ENCODE results near the gene ING4. TPM values are rescaled to one million over a fixed set of nuclear protein-coding genes. Genes with fewer than 3 reads are reported as not detected.
A peak's percentile ranks its signal among the peaks of the same experiment; 100 is the strongest.

The ING4 gene
- total and polyA plus RNA-seq, 2 of the 4 experiments (the other 2 are of a cell fraction) = 22.0 to 47.5 TPM

DNA sequence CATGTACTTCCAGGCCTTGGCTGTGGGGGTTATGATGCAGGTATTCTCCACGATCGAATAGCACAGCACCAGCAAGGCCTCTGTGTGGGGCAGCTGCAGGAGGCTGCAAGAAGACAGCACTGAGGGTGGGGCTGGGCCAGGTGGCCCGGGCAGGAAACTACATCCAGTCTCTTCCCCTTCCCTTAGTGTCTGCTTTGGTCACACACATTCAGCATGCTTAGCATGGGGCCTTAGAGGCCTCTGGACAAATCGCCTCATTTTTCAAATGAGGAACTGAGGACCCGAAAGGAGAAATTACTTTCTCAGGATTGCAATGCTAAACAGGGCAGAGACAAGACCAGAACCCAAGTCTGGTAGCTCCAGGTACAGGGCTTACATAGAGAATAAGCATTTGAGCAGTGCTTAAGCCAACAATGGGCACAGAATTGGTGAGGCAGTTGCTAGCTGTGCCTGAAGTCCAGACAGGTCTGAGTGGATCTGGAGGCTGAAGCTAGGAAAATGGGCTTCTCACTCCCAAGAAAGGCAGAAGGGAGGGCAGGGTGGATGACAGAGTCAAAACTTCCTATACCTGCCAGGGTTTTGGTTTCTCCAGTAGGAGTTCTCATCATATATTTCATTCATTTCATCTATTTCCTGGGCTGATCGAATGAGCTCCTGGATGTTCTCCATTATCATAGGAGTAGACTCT lies 19.2 kb downstream of the ING4 start:
- CTCF ChIA-PET = interaction anchor here (1.0 kb wide), 1 partner anchor 86 kb away, joined by 4 read pairs; no protein-coding TSS in a partner anchor
- no peak overlapping the region for H2BK120ac ChIP-seq (ENCODE audit: low read depth, low read length)
- H3K36me3 ChIP-seq (ENCODE audit: control insufficient read depth, insufficient read depth, low read length) = peaks cover 12% of the 10 kb centered on the region
- H3K4me1 ChIP-seq (ENCODE audit: control insufficient read depth, insufficient read depth, low read length) = no peaks in the 10 kb centered on the region
- H3K18ac ChIP-seq (ENCODE audit: low read depth, low read length) = no peak overlapping the region
- no peak overlapping the region for H4K91ac ChIP-seq (ENCODE audit: insufficient read depth, low read depth, low read length)
- no peak overlapping the region for H3K27ac ChIP-seq (ENCODE audit: insufficient read depth, low read length)
- in situ Hi-C loops (cut with MboI; ENCODE audit: low sequenced_read_pairs) (no loop called here), intact Hi-C loops (cut with micrococcal nuclease) (no loop called here), dilution Hi-C loops (cut with HindIII; ENCODE audit: low sequenced_read_pairs, unreplicated experiment) (no loop called here)
- no peak overlapping the region for H3K14ac ChIP-seq (replicated peaks; ENCODE audit: low read depth, low read length)
- DNase-seq (no peak), ATAC-seq (ENCODE audit: low read depth) (no peak)
- BruUV-seq (replicated peaks) = no TSS peak
- POLR2A ChIA-PET (ENCODE audit: unreplicated experiment) = no interaction called here
- H4K5ac ChIP-seq (ENCODE audit: low read depth, low read length) = no peak overlapping the region
- no peak overlapping the region for H2BK15ac ChIP-seq (ENCODE audit: low read depth, low read length)
- H3K4ac ChIP-seq (ENCODE audit: low read depth, low read length) = no peak overlapping the region
- H3K56ac ChIP-seq (ENCODE audit: extremely low read depth, insufficient read depth, low read length) = no peak overlapping the region
- H3K9ac ChIP-seq (ENCODE audit: low read depth, low read length) = no peak overlapping the region
- no peak overlapping the region for H4K8ac ChIP-seq (ENCODE audit: low read depth in 2 of 2, low read length in 2 of 2)
- no peak overlapping the region for H2BK5ac ChIP-seq (ENCODE audit: low read depth, low read length, poor library complexity, severe bottlenecking)
- no peaks in the 10 kb centered on the region for H3K9me1 ChIP-seq (ENCODE audit: insufficient read depth, low read length)
- H4K20me1 ChIP-seq (ENCODE audit: insufficient read depth, low read length) = no peaks in the 10 kb centered on the region
- TF ChIP-seq SMC3 (IDR thresholded peaks at IDR 0.05; ENCODE audit: low read depth, low read length) = no peak
- no peak for TF ChIP-seq RFX5 (IDR thresholded peaks at IDR 0.05; ENCODE audit: low read depth, low read length)
- no peak for TF ChIP-seq BHLHE40 (IDR thresholded peaks at IDR 0.05; ENCODE audit: low read depth, low read length)
- TF ChIP-seq CEBPB (IDR thresholded peaks at IDR 0.05; ENCODE audit: low read depth, low read length) = no peak
- no peak for TF ChIP-seq POLR2A (IDR thresholded peaks at IDR 0.05; ENCODE audit: low read depth, low read length)
- TF ChIP-seq MAFK (IDR thresholded peaks at IDR 0.05; ENCODE audit: low read depth, low read length) = no peak
- TF ChIP-seq FOS (IDR thresholded peaks at IDR 0.05; ENCODE audit: low read depth, low read length) = no peak
- TF ChIP-seq, protein P1, sequence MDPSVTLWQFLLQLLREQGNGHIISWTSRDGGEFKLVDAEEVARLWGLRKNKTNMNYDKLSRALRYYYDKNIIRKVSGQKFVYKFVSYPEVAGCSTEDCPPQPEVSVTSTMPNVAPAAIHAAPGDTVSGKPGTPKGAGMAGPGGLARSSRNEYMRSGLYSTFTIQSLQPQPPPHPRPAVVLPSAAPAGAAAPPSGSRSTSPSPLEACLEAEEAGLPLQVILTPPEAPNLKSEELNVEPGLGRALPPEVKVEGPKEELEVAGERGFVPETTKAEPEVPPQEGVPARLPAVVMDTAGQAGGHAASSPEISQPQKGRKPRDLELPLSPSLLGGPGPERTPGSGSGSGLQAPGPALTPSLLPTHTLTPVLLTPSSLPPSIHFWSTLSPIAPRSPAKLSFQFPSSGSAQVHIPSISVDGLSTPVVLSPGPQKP (IDR thresholded peaks at IDR 0.05; ENCODE audit: borderline replicate concordance, low read depth, low read length) = no peak
- TF ChIP-seq, protein P2, sequence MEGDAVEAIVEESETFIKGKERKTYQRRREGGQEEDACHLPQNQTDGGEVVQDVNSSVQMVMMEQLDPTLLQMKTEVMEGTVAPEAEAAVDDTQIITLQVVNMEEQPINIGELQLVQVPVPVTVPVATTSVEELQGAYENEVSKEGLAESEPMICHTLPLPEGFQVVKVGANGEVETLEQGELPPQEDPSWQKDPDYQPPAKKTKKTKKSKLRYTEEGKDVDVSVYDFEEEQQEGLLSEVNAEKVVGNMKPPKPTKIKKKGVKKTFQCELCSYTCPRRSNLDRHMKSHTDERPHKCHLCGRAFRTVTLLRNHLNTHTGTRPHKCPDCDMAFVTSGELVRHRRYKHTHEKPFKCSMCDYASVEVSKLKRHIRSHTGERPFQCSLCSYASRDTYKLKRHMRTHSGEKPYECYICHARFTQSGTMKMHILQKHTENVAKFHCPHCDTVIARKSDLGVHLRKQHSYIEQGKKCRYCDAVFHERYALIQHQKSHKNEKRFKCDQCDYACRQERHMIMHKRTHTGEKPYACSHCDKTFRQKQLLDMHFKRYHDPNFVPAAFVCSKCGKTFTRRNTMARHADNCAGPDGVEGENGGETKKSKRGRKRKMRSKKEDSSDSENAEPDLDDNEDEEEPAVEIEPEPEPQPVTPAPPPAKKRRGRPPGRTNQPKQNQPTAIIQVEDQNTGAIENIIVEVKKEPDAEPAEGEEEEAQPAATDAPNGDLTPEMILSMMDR (conservative IDR thresholded peaks at IDR 0.05; ENCODE audit: low read depth, low read length) = no peak
- TF ChIP-seq NFE2L2 (IDR thresholded peaks at IDR 0.05; ENCODE audit: low read depth, low read length) = no peak
- TF ChIP-seq RAD21 (IDR thresholded peaks at IDR 0.05; ENCODE audit: low read length) = no peak
- TF ChIP-seq CHD1 (IDR thresholded peaks at IDR 0.05; ENCODE audit: low read depth, low read length) = no peak
- H3K79me1 ChIP-seq (ENCODE audit: low read depth in 1 of 2, low read length in 2 of 2) = no peaks in the 10 kb centered on the region
- H2BK20ac ChIP-seq (ENCODE audit: low read depth, low read length) = no peak overlapping the region
- peaks cover 21% of the 10 kb centered on the region for H3K27me3 ChIP-seq (ENCODE audit: control insufficient read depth, insufficient read depth, low read length)
- no peak overlapping the region for H3K4me3 ChIP-seq (ENCODE audit: insufficient read depth, low read depth, low read length)
- H2AK5ac ChIP-seq (ENCODE audit: low read depth, low read length) = no peak overlapping the region
- no peak overlapping the region for H3K4me2 ChIP-seq (ENCODE audit: low read depth, low read length)
- no peak overlapping the region for H3K23ac ChIP-seq (ENCODE audit: low read depth, low read length)
- H2AK9ac ChIP-seq (replicated peaks; ENCODE audit: low read depth, low read length, poor library complexity) = peak overlapping the region; percentile 31
- no peak overlapping the region for H2AFZ ChIP-seq (replicated peaks; ENCODE audit: low read length, poor library complexity)
- peaks cover 19% of the 10 kb centered on the region for H3K9me3 ChIP-seq (ENCODE audit: control insufficient read depth, insufficient read depth, low read length)
- WGBS, 2 experiments (ENCODE audit: extremely low coverage in 2 of 2, insufficient read length in 1 of 2) = 100% methylated on average over 1 of the region's 6 CpGs; no CpG with 5 or more reads in 1 of the 2 experiments
